ENCODE data around the gene FLYWCH2. TPM values are rescaled to one million over a fixed set of nuclear protein-coding genes. Genes with fewer than 3 reads are reported as not detected.

Gene FLYWCH2
- total and polyA plus RNA-seq, 2 of the 8 experiments (the other 6 are each of a cell fraction or from before 2014, with no cell fraction given) = 16.4 to 30.7 TPM

DNA sequence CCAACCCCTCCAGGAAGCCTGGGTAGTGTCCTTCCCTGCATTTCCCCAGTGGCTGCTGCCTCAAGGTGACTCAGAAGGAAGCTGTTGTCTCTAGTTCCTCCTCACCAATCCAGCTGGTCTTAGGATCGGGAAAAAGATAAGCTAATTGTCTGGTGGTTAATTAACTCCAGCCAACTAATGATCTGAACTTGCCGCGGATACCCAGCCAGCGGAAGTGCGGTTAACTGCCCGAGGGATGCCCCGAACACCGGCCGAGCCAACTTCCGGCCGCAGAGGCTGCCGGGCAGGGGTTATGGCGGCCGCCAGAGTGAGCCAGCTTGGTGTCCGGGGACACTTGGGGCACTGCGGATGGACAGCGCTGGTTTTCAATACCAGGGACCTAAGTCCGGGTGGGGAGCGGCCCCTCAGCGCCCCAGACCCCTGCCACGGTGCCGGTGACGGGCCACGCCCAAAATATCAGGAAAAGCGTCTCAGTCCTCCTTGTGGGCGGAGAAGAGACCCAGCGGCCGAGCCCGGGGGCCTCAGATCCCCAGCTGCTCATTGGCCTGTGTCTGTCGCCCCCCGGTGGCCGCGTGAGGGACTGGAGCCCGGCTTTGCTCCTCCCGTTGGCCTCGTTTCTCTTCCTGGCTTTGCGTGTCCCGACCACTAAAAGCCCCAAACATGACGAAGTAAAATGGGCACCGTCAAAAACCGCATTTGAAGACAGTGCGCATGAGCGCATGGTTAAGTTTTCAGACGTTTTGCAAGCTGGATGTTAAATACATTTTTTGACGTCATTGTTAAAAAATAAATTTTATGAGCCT lies 14.8 kb upstream of the FLYWCH2 start (continued):
- TF ChIP-seq EZH2 (IDR thresholded peaks at IDR 0.05; ENCODE audit: low read depth, low read length, severe bottlenecking) = no peak
- TF ChIP-seq, protein P1, sequence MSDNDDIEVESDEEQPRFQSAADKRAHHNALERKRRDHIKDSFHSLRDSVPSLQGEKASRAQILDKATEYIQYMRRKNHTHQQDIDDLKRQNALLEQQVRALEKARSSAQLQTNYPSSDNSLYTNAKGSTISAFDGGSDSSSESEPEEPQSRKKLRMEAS (IDR thresholded peaks at IDR 0.05) = peak; percentile 57
- peak; percentile 68 for TF ChIP-seq CREB1 (IDR thresholded peaks at IDR 0.05)
- TF ChIP-seq PHF8 (conservative IDR thresholded peaks at IDR 0.05; ENCODE audit: low read depth, low read length) = peak; percentile 93
- TF ChIP-seq SP4 (IDR thresholded peaks at IDR 0.05; ENCODE audit: low read length) = 0 out of 2 replicates have a peak, but pooled peaks have one; percentile 33
- no peak for TF ChIP-seq BACH1 (IDR thresholded peaks at IDR 0.05; ENCODE audit: low read length)
- TF ChIP-seq, protein P2, sequence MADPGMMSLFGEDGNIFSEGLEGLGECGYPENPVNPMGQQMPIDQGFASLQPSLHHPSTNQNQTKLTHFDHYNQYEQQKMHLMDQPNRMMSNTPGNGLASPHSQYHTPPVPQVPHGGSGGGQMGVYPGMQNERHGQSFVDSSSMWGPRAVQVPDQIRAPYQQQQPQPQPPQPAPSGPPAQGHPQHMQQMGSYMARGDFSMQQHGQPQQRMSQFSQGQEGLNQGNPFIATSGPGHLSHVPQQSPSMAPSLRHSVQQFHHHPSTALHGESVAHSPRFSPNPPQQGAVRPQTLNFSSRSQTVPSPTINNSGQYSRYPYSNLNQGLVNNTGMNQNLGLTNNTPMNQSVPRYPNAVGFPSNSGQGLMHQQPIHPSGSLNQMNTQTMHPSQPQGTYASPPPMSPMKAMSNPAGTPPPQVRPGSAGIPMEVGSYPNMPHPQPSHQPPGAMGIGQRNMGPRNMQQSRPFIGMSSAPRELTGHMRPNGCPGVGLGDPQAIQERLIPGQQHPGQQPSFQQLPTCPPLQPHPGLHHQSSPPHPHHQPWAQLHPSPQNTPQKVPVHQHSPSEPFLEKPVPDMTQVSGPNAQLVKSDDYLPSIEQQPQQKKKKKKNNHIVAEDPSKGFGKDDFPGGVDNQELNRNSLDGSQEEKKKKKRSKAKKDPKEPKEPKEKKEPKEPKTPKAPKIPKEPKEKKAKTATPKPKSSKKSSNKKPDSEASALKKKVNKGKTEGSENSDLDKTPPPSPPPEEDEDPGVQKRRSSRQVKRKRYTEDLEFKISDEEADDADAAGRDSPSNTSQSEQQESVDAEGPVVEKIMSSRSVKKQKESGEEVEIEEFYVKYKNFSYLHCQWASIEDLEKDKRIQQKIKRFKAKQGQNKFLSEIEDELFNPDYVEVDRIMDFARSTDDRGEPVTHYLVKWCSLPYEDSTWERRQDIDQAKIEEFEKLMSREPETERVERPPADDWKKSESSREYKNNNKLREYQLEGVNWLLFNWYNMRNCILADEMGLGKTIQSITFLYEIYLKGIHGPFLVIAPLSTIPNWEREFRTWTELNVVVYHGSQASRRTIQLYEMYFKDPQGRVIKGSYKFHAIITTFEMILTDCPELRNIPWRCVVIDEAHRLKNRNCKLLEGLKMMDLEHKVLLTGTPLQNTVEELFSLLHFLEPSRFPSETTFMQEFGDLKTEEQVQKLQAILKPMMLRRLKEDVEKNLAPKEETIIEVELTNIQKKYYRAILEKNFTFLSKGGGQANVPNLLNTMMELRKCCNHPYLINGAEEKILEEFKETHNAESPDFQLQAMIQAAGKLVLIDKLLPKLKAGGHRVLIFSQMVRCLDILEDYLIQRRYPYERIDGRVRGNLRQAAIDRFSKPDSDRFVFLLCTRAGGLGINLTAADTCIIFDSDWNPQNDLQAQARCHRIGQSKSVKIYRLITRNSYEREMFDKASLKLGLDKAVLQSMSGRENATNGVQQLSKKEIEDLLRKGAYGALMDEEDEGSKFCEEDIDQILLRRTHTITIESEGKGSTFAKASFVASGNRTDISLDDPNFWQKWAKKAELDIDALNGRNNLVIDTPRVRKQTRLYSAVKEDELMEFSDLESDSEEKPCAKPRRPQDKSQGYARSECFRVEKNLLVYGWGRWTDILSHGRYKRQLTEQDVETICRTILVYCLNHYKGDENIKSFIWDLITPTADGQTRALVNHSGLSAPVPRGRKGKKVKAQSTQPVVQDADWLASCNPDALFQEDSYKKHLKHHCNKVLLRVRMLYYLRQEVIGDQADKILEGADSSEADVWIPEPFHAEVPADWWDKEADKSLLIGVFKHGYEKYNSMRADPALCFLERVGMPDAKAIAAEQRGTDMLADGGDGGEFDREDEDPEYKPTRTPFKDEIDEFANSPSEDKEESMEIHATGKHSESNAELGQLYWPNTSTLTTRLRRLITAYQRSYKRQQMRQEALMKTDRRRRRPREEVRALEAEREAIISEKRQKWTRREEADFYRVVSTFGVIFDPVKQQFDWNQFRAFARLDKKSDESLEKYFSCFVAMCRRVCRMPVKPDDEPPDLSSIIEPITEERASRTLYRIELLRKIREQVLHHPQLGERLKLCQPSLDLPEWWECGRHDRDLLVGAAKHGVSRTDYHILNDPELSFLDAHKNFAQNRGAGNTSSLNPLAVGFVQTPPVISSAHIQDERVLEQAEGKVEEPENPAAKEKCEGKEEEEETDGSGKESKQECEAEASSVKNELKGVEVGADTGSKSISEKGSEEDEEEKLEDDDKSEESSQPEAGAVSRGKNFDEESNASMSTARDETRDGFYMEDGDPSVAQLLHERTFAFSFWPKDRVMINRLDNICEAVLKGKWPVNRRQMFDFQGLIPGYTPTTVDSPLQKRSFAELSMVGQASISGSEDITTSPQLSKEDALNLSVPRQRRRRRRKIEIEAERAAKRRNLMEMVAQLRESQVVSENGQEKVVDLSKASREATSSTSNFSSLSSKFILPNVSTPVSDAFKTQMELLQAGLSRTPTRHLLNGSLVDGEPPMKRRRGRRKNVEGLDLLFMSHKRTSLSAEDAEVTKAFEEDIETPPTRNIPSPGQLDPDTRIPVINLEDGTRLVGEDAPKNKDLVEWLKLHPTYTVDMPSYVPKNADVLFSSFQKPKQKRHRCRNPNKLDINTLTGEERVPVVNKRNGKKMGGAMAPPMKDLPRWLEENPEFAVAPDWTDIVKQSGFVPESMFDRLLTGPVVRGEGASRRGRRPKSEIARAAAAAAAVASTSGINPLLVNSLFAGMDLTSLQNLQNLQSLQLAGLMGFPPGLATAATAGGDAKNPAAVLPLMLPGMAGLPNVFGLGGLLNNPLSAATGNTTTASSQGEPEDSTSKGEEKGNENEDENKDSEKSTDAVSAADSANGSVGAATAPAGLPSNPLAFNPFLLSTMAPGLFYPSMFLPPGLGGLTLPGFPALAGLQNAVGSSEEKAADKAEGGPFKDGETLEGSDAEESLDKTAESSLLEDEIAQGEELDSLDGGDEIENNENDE (IDR thresholded peaks at IDR 0.05; ENCODE audit: insufficient replicate concordance, low read length) = no peak
- TF ChIP-seq SIN3A (conservative IDR thresholded peaks at IDR 0.05 in 1 of 2, IDR thresholded peaks at IDR 0.05 in 1 of 2; ENCODE audit: low read depth in 1 of 2, low read length in 2 of 2) = 0 out of 4 replicates have a peak, but pooled peaks of 1 of the 2 experiments have one; percentile 30
- peak in 1 of 2 experiments; percentile 56; a peak in 1 of 4 replicates for TF ChIP-seq HDAC2 (IDR thresholded peaks at IDR 0.05; ENCODE audit: borderline replicate concordance in 1 of 2, low read depth in 2 of 2, low read length in 2 of 2)
